Measurements from ENCODE around the gene CCDC137. TPM values are rescaled to one million over a fixed set of nuclear protein-coding genes. Genes with fewer than 3 reads are reported as not detected.
A peak's percentile ranks its signal among the peaks of the same experiment; 100 is the strongest.

The CCDC137 gene
- total RNA-seq, 1 donor from 2014 or later, result 22.4 TPM

GRCh38 chr17:81714412-81715106 lies 48.0 kb downstream of the CCDC137 start:
- H3K27me3 ChIP-seq, result peaks cover 21% of the 10 kb centered on the region
- H3K36me3 ChIP-seq, result no peaks in the 10 kb centered on the region
- H2AFZ ChIP-seq (replicated peaks), result no peak overlapping the region
- H3K4me2 ChIP-seq, result peak overlapping the region; percentile 100
- no peak for TF ChIP-seq EZH2 (IDR thresholded peaks at IDR 0.05)
- TF ChIP-seq, protein P1, sequence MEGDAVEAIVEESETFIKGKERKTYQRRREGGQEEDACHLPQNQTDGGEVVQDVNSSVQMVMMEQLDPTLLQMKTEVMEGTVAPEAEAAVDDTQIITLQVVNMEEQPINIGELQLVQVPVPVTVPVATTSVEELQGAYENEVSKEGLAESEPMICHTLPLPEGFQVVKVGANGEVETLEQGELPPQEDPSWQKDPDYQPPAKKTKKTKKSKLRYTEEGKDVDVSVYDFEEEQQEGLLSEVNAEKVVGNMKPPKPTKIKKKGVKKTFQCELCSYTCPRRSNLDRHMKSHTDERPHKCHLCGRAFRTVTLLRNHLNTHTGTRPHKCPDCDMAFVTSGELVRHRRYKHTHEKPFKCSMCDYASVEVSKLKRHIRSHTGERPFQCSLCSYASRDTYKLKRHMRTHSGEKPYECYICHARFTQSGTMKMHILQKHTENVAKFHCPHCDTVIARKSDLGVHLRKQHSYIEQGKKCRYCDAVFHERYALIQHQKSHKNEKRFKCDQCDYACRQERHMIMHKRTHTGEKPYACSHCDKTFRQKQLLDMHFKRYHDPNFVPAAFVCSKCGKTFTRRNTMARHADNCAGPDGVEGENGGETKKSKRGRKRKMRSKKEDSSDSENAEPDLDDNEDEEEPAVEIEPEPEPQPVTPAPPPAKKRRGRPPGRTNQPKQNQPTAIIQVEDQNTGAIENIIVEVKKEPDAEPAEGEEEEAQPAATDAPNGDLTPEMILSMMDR (IDR thresholded peaks at IDR 0.05), result no peak
- TF ChIP-seq EZH2phosphoT487 (IDR thresholded peaks at IDR 0.05), result no peak
- H3K4me3 ChIP-seq, result no peak overlapping the region
- Mint-ChIP-seq H3K27me3 (ENCODE audit: insufficient read depth, low read depth) (peaks cover 4% of the 10 kb centered on the region), H3K4me3 (peak overlapping the region; percentile 64), H3K27ac (no peak overlapping the region), H3K36me3 (peaks cover 2% of the 10 kb centered on the region), H3K9me3 (no peaks in the 10 kb centered on the region), H3K4me1 (peaks cover 24% of the 10 kb centered on the region)
- H3K9ac ChIP-seq, result no peak overlapping the region
- DNase-seq (ENCODE audit: low spot score), result no peak
- H3K27ac ChIP-seq, result no peak overlapping the region
- peaks cover 23% of the 10 kb centered on the region for H4K20me1 ChIP-seq (ENCODE audit: low read depth)
- peaks cover 33% of the 10 kb centered on the region for H3K4me1 ChIP-seq
- H3F3A ChIP-seq (ENCODE audit: low read depth), result peaks cover 28% of the 10 kb centered on the region
- H3K79me2 ChIP-seq (ENCODE audit: low read depth), result peaks cover 12% of the 10 kb centered on the region
- no peaks in the 10 kb centered on the region for H3K9me3 ChIP-seq (ENCODE audit: low read depth)

DNA sequence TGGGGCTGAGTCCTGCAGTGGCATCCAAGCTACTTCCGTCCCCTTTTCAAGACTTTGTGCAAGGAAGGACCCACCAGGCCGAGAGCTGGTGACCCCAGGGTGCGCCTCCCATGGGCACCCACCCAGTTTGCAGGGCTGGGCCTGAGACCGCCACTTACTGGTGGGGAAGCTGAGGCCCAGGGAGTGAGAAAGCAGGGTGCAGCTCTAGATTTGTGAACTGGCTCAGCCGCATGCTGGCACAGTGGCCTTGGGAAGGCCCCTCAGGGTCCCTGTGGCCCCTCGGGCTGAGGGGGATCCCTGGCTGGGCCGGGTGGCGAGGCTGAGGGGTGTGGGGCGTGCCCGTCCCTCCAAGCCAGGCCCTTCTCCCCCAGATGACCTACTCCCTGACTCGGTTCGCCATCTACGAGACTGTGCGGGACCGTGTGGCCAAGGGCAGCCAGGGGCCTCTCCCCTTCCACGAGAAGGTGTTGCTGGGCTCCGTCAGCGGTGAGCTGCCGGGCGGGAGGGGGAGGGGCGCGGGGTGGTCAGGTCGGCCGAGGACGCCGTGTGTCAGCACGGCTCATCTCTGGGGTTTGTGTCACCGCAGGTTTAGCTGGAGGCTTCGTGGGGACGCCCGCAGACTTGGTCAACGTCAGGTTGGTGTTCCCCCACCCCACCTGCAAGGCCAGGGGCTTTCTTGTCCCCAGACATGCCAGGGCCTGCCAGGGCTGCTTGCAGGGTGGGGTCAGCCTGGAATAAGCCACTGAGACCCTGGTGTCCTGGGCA lies 48.8 kb downstream of the CCDC137 start:
- Mint-ChIP-seq H3K9me3 (no peaks in the 10 kb centered on the region), H3K4me3 (no peak overlapping the region), H3K27me3 (ENCODE audit: insufficient read depth, low read depth) (peaks cover 4% of the 10 kb centered on the region), H3K4me1 (peaks cover 24% of the 10 kb centered on the region), H3K36me3 (peaks cover 2% of the 10 kb centered on the region), H3K27ac (no peak overlapping the region)
- peaks cover 22% of the 10 kb centered on the region for H3F3A ChIP-seq (ENCODE audit: low read depth)
- no peak overlapping the region for H3K27ac ChIP-seq
- H3K4me3 ChIP-seq, result no peak overlapping the region
- no peak overlapping the region for H2AFZ ChIP-seq (replicated peaks)
- H3K79me2 ChIP-seq (ENCODE audit: low read depth), result peaks cover 12% of the 10 kb centered on the region
- H3K36me3 ChIP-seq, result no peaks in the 10 kb centered on the region
- H3K9me3 ChIP-seq (ENCODE audit: low read depth), result no peaks in the 10 kb centered on the region
- no peak for TF ChIP-seq EZH2 (IDR thresholded peaks at IDR 0.05)
- TF ChIP-seq, protein P1 (IDR thresholded peaks at IDR 0.05), result no peak
- TF ChIP-seq EZH2phosphoT487 (IDR thresholded peaks at IDR 0.05), result no peak
- no peak overlapping the region for H3K4me2 ChIP-seq
- peaks cover 23% of the 10 kb centered on the region for H4K20me1 ChIP-seq (ENCODE audit: low read depth)
- no peak overlapping the region for H3K9ac ChIP-seq
- no peak for DNase-seq (ENCODE audit: low spot score)
- H3K27me3 ChIP-seq, result peaks cover 16% of the 10 kb centered on the region
- H3K4me1 ChIP-seq, result peaks cover 28% of the 10 kb centered on the region

DNA sequence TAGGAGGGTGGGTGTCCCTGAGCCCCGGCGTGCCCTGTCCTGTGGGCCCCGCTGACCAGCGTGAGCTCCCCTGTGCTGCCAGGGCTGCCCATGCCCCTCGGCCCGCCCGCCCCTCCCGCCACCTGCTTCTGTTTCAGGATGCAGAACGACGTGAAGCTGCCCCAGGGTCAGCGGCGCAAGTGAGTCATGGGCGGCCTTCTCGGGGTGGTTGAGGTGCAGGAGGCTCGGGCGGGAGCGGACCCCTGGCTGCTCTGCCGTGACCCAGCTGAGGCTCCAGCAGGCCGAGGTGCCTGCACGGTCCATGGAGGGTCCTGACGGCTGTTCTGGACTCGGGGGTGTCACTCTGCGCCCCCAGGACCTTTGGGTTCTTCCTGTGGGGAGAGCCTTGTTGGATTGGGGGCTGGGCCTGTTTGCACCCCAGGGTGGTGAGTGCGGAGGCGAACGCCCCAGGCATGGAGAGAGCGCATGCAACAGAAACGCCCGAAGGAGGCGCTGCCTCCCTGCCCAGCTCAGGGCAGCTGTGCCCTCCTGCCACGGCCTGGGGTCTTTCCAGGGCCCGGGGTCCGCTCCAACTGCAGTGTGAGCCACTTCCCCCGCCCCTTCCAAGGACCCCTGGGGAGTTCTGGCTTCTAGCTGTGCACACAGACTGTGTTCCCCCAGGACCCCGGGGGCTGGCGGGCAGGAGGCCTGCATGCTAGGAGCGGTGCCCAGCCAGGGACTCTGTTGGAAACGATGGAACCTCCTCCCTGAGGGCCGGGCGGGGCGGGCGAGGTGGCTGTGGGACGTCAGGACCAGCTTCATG lies 49.5 kb downstream of the CCDC137 start:
- no peak for DNase-seq (ENCODE audit: low spot score)
- Histone ChIP-seq H3K4me3 (no peak overlapping the region), H2AFZ (replicated peaks) (no peak overlapping the region), H3K36me3 (no peaks in the 10 kb centered on the region), H3K9me3 (ENCODE audit: low read depth) (no peaks in the 10 kb centered on the region), H4K20me1 (ENCODE audit: low read depth) (peaks cover 23% of the 10 kb centered on the region), H3K27me3 (peaks cover 9% of the 10 kb centered on the region), H3K27ac (no peak overlapping the region), H3K79me2 (ENCODE audit: low read depth) (peaks cover 12% of the 10 kb centered on the region), H3K9ac (no peak overlapping the region), H3F3A (ENCODE audit: low read depth) (peaks cover 14% of the 10 kb centered on the region), H3K4me1 (peaks cover 20% of the 10 kb centered on the region), H3K4me2 (no peak overlapping the region)
- Mint-ChIP-seq H3K27ac (no peak overlapping the region), H3K36me3 (peaks cover 2% of the 10 kb centered on the region), H3K4me1 (peaks cover 19% of the 10 kb centered on the region), H3K27me3 (ENCODE audit: insufficient read depth, low read depth) (peaks cover 4% of the 10 kb centered on the region), H3K9me3 (no peaks in the 10 kb centered on the region), H3K4me3 (no peak overlapping the region)
- TF ChIP-seq EZH2 (IDR thresholded peaks at IDR 0.05) (no peak), EZH2phosphoT487 (IDR thresholded peaks at IDR 0.05) (no peak)
- TF ChIP-seq, protein P1 (IDR thresholded peaks at IDR 0.05), result no peak

Data from neural progenitor cell (in vitro differentiated cells).